ENCODE results near the gene CD58.

GRCh38 chr1:116557323-116557878, 13.4 kb downstream of the CD58 start:
- no peak for TF ChIP-seq CTCF (IDR thresholded peaks at IDR 0.05)
- TF ChIP-seq POLR2A (IDR thresholded peaks at IDR 0.05), result no peak
